Endodermal cell (in vitro differentiated cells): ENCODE measurements around the gene ADTRP. TPM values are rescaled to one million over a fixed set of nuclear protein-coding genes. Genes with fewer than 3 reads are reported as not detected.

ENCODE experiments used
- DNase-seq: peaks from one replicate; pipeline ENCODE4 v3.0.0-alpha.2; 2017
- H3K27ac ChIP-seq: 2 replicates; pipeline ENCODE4 v1.5.1; 2013; ENCODE audit warnings: mild to moderate bottlenecking, low read depth, low read length, moderate library complexity
- H3K27me3 ChIP-seq: 2 replicates; pipeline ENCODE4 v1.6.1; 2013; ENCODE audit warnings: mild to moderate bottlenecking, low read length, moderate library complexity; ENCODE audit not compliant: insufficient read depth, control insufficient read depth, poor library complexity, severe bottlenecking
- H3K36me3 ChIP-seq: 2 replicates; pipeline ENCODE4 v1.7.0; 2013; ENCODE audit warnings: mild to moderate bottlenecking, low read length, moderate library complexity; ENCODE audit not compliant: control insufficient read depth, insufficient read depth
- H3K4me1 ChIP-seq: one replicate; pipeline ENCODE4 v1.7.0; 2013; ENCODE audit warnings: low read length; ENCODE audit not compliant: control insufficient read depth, insufficient read depth
- H3K4me3 ChIP-seq: 2 replicates; pipeline ENCODE4 v1.5.1; 2013; ENCODE audit warnings: mild to moderate bottlenecking, low read length, moderate library complexity
- H3K9ac ChIP-seq: 2 replicates; pipeline ENCODE4 v1.6.1; 2013; ENCODE audit warnings: mild to moderate bottlenecking, low read length, moderate library complexity; ENCODE audit not compliant: poor library complexity, severe bottlenecking; ENCODE audit errors: extremely low read depth
- H3K9me3 ChIP-seq: 2 replicates; pipeline ENCODE4 v1.6.1; 2013; ENCODE audit warnings: mild to moderate bottlenecking, low read length, moderate library complexity; ENCODE audit not compliant: control insufficient read depth
- H3K27ac Mint-ChIP-seq: 2 replicates; pipeline ENCODE4 v1.8.0; 2020; ENCODE audit warnings: mixed read lengths
- H3K27me3 Mint-ChIP-seq: 2 replicates; pipeline ENCODE4 v1.8.0; 2021; ENCODE audit warnings: mild to moderate bottlenecking, mixed read lengths; ENCODE audit not compliant: insufficient read depth
- H3K36me3 Mint-ChIP-seq: 2 replicates; pipeline ENCODE4 v1.8.0; 2020; ENCODE audit warnings: low read depth, mixed read lengths
- H3K4me1 Mint-ChIP-seq: 2 replicates; pipeline ENCODE4 v1.8.0; 2020; ENCODE audit warnings: mixed read lengths
- H3K4me3 Mint-ChIP-seq: 2 replicates; pipeline ENCODE4 v1.8.0; 2020; ENCODE audit warnings: mild to moderate bottlenecking, moderate library complexity, mixed read lengths
- H3K9me3 Mint-ChIP-seq: 2 replicates; pipeline ENCODE4 v1.8.0; 2020; ENCODE audit warnings: mild to moderate bottlenecking, mixed read lengths
- CTCF ChIP-seq: fragments of 200-600 bp; sonication (generic); conservative IDR thresholded peaks from 2 replicates; pipeline ENCODE4 v1.5.0; 2021; ENCODE audit warnings: antibody characterized with exemption, mild to moderate bottlenecking
- WGBS, 2 experiments: methylation state at CpG; one replicate each; pipeline versions ENCODE4 v1.1.5 to v1.1.7; 2013; ENCODE audit warnings: missing lambda C conversion rate in 2 of 2, mixed read lengths in 1 of 2; ENCODE audit not compliant: insufficient coverage in 1 of 2, insufficient read length in 1 of 2; 5-methylcytosine and 5-hydroxymethylcytosine counted together
- total RNA-seq, 2 donors: library from RNA; stranded (reverse); fragmentation: NEBNext Ultra II Directional in 1 of 2; extraction: Animal tissue kit (Norgen Biotek cat#: 25700) in 1 of 2; gene quantifications; 2 replicates in 1 of 2; 3 replicates in 1 of 2; pipeline ENCODE4 v1.2.1, GENCODE V29; 2021

The ADTRP gene
- total RNA-seq, 2 donors from 2014 or later, result 0.20 to 0.29 TPM

GRCh38 chr6:11788043-11788442, 9.4 kb upstream of the ADTRP start:
- no peak overlapping the region for H3K4me3 Mint-ChIP-seq
- Histone ChIP-seq H3K9me3 (peaks cover 4% of the 10 kb centered on the region), H3K36me3 (no peaks in the 10 kb centered on the region), H3K27me3 (no peaks in the 10 kb centered on the region), H3K4me1 (no peaks in the 10 kb centered on the region), H3K9ac (no peak overlapping the region), H3K27ac (no peak overlapping the region), H3K4me3 (no peak overlapping the region)
- H3K9me3 Mint-ChIP-seq, result no peaks in the 10 kb centered on the region
- no peak for TF ChIP-seq CTCF
- DNase-seq, result no peak
- H3K36me3 Mint-ChIP-seq, result no peaks in the 10 kb centered on the region
- H3K27ac Mint-ChIP-seq, result no peak overlapping the region
- WGBS, 2 experiments, result 93 to 94% methylated on average over 4 of the region's 4 CpGs
- H3K27me3 Mint-ChIP-seq, result peaks cover 2% of the 10 kb centered on the region
- peaks cover 7% of the 10 kb centered on the region for H3K4me1 Mint-ChIP-seq

DNA sequence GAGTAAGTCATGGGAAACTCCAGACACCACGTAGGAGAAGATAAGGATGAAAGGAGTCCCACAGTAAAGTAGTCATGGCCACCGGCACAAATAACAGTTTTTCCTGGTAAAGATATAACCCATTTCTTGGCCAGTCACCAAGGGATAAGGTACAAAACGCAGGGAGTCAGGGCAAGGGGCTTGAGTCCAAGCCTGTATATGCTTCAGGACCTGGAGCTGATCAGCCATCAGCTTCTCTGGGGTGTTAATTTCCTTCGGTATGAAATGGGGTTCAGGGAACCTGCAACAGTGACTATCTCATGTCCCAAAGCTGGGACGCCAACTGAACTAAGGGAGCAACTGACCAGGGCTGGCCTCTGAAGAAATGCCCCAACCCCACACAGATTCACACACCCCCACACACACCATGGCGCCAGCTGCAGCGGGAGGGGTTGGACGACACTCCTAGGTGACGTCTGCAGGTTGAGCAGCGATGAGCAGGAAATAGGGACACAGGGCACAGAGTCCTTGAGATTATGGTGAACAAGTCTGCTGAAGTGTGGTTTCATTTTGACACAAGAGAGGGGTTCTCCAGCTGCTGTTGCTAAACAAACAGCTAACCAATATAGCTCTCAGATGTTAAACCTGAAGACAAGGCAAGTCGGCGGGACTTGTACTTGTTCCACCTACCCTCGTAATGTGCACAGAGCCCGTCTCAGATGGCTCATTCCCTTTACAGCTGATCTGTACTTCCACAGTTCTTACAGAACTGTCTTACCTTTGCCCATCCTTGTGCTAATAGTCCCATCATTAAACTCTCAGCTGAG, 7.4 kb upstream of the ADTRP start:
- H3K9me3 ChIP-seq, result no peaks in the 10 kb centered on the region
- no peak overlapping the region for H3K4me3 ChIP-seq
- TF ChIP-seq CTCF, result no peak
- DNase-seq, result no peak
- H3K36me3 ChIP-seq, result no peaks in the 10 kb centered on the region
- Mint-ChIP-seq H3K36me3 (no peaks in the 10 kb centered on the region), H3K27me3 (peaks cover 4% of the 10 kb centered on the region), H3K4me3 (no peak overlapping the region), H3K4me1 (no peaks in the 10 kb centered on the region), H3K9me3 (no peaks in the 10 kb centered on the region), H3K27ac (no peak overlapping the region)
- H3K27me3 ChIP-seq, result no peaks in the 10 kb centered on the region
- no peak overlapping the region for H3K27ac ChIP-seq
- 75 to 82% methylated on average over 6 to 14 of the region's 14 CpGs for WGBS, 2 experiments
- H3K4me1 ChIP-seq, result no peaks in the 10 kb centered on the region
- H3K9ac ChIP-seq, result no peak overlapping the region

GRCh38 chr6:11785415-11785773, 6.8 kb upstream of the ADTRP start:
- no peaks in the 10 kb centered on the region for H3K36me3 ChIP-seq
- DNase-seq, result no peak
- WGBS, 2 experiments, result 94 to 95% methylated on average over 4 to 5 of the region's 5 CpGs
- TF ChIP-seq CTCF, result no peak
- Mint-ChIP-seq H3K27ac (no peak overlapping the region), H3K4me1 (no peaks in the 10 kb centered on the region), H3K36me3 (no peaks in the 10 kb centered on the region), H3K9me3 (no peaks in the 10 kb centered on the region), H3K4me3 (no peak overlapping the region), H3K27me3 (peaks cover 4% of the 10 kb centered on the region)
- no peaks in the 10 kb centered on the region for H3K4me1 ChIP-seq
- no peaks in the 10 kb centered on the region for H3K9me3 ChIP-seq
- no peak overlapping the region for H3K4me3 ChIP-seq
- no peak overlapping the region for H3K9ac ChIP-seq
- H3K27ac ChIP-seq, result no peak overlapping the region
- H3K27me3 ChIP-seq, result no peaks in the 10 kb centered on the region
